Mesendoderm (in vitro differentiated cells): ENCODE measurements around the gene PPT1. TPM values are rescaled to one million over a fixed set of nuclear protein-coding genes. Genes with fewer than 3 reads are reported as not detected.

ENCODE experiments used
- DNase-seq: peaks from one replicate; pipeline ENCODE4 v3.0.0; 2013
- H2AK5ac ChIP-seq: 2 replicates; pipeline ENCODE4 v1.6.1; 2013; ENCODE audit warnings: low read length, inconsistent platforms
- H2BK120ac ChIP-seq: 2 replicates; pipeline ENCODE4 v1.6.1; 2013; ENCODE audit warnings: low read depth, mild to moderate bottlenecking, low read length, moderate library complexity, mixed read lengths
- H2BK15ac ChIP-seq: replicated peaks from 2 replicates; pipeline ENCODE4 v1.6.1; 2013; ENCODE audit warnings: low read depth, mild to moderate bottlenecking, moderate library complexity
- H2BK5ac ChIP-seq: 2 replicates; pipeline ENCODE4 v1.6.1; 2013; ENCODE audit warnings: low read length, inconsistent platforms
- H3K18ac ChIP-seq: 2 replicates; pipeline ENCODE4 v1.6.1; 2013; ENCODE audit warnings: mild to moderate bottlenecking, low read length, mixed read lengths
- H3K23ac ChIP-seq: one replicate; pipeline ENCODE4 v1.6.1; 2013; ENCODE audit warnings: low read length
- H3K27ac ChIP-seq: 2 replicates; pipeline ENCODE4 v1.5.1; 2013; ENCODE audit warnings: low read depth, mild to moderate bottlenecking, inconsistent platforms, low read length, moderate library complexity
- H3K27me3 ChIP-seq: 2 replicates; pipeline ENCODE4 v1.6.1; 2013; ENCODE audit warnings: low read length, control low read depth, mild to moderate bottlenecking, inconsistent platforms; ENCODE audit not compliant: insufficient read depth, poor library complexity
- H3K36me3 ChIP-seq: 2 replicates; pipeline ENCODE4 v1.6.1; 2013; ENCODE audit warnings: low read length, inconsistent platforms; ENCODE audit not compliant: control insufficient read depth, insufficient read depth
- H3K4ac ChIP-seq: one replicate; pipeline ENCODE4 v1.6.1; 2013; ENCODE audit warnings: low read depth, mild to moderate bottlenecking, low read length, moderate library complexity
- H3K4me1 ChIP-seq: 2 replicates; pipeline ENCODE4 v1.6.1; 2013; ENCODE audit warnings: low read depth, low read length, inconsistent platforms; ENCODE audit not compliant: control insufficient read depth
- H3K4me2 ChIP-seq: 2 replicates; pipeline ENCODE4 v1.6.1; 2013; ENCODE audit warnings: low read length
- H3K4me3 ChIP-seq: 2 replicates; pipeline ENCODE4 v1.5.1; 2013; ENCODE audit warnings: mild to moderate bottlenecking, low read length
- H3K56ac ChIP-seq: one replicate; pipeline ENCODE4 v1.6.1; 2013; ENCODE audit warnings: low read length
- H3K79me1 ChIP-seq: 2 replicates; pipeline ENCODE4 v1.6.1; 2013; ENCODE audit warnings: low read length, inconsistent platforms
- H3K79me2 ChIP-seq: 2 replicates; pipeline ENCODE4 v1.6.1; 2013; ENCODE audit warnings: mild to moderate bottlenecking, low read length; ENCODE audit not compliant: control insufficient read depth, insufficient read depth
- H3K9ac ChIP-seq: 2 replicates; pipeline ENCODE4 v1.6.1; 2013; ENCODE audit warnings: low read length, inconsistent platforms
- H4K5ac ChIP-seq: one replicate; pipeline ENCODE4 v1.6.1; 2013; ENCODE audit warnings: low read length
- H4K8ac ChIP-seq: one replicate; pipeline ENCODE4 v1.6.1; 2013; ENCODE audit warnings: low read depth, mild to moderate bottlenecking, control low read depth, low read length, moderate library complexity
- WGBS: extraction: QIAGEN DNeasy Blood & Tissue Kit; methylation state at CpG from one replicate; pipeline ENCODE4 v1.1.7; 2013; ENCODE audit warnings: low lambda C conversion rate, missing lambda C conversion rate; ENCODE audit not compliant: insufficient coverage; ENCODE audit errors: extremely low coverage; 5-methylcytosine and 5-hydroxymethylcytosine counted together
- polyA plus RNA-seq, 2 experiments: library from polyadenylated mRNA; stranded (reverse); fragments of 200-250 nt; gene quantifications; one replicate each; pipeline ENCODE4 v1.2.3, GENCODE V29; 2013

Gene PPT1
- 153 TPM for polyA plus RNA-seq (2013, experiment 1 of 2)
- 151 TPM for polyA plus RNA-seq (2013, experiment 2 of 2)

DNA sequence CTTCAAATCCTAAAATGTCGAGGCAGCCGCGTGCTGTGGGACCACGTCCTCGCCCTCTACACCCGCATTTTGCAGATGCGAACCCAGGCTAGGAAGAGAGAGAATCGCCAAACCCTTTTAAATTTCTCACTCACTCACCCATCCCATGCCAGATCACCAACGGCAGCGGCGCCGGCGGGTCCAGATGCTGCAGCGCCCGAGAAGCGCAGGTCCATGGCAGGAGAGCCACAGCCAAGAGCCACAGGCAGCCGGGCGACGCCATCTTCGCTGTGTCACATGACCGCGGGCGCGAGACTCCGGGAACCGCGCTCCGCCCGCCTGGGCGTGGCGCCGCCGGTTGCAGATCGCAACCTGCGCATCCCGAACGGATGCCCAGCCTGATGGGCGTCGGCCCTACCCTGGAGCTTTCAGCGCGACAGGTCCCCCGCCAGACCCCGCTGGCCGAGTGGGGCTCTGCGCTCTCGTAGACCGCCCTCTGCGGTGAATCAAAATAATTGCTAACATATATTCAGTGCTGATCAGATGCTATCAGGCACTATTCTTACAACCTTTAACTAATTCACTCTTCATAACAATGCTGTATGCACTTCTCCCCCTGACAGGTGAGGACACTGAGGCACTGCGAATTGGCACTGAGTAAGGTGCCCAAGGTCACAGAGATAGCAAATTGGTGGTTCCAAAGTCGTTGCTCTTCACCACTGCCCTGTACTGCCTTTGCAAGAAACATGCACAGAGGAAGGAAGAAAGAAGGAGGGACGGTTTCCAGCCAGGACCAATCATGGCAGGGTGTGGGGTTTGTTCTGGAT, at the start of gene PPT1:
Gene PPT1 (minus strand): TSS at position 276 of the 806 bp plus-strand sequence. CDS start 14 bp downstream, at position 262.
- H3K27ac ChIP-seq, result no peak within 1 kb of the TSS

GRCh38 chr1:40143891-40144575, 47.0 kb upstream of the PPT1 start:
- Histone ChIP-seq H2BK120ac (no peak overlapping the region), H3K4ac (no peak overlapping the region), H3K9ac (peak overlapping the region; percentile 10), H2BK5ac (no peak overlapping the region), H3K79me2 (no peaks in the 10 kb centered on the region), H3K4me3 (no peak overlapping the region), H3K4me2 (no peak overlapping the region), H4K5ac (no peak overlapping the region), H3K27me3 (peaks cover 3% of the 10 kb centered on the region), H4K8ac (no peak overlapping the region), H3K4me1 (no peaks in the 10 kb centered on the region), H3K36me3 (no peaks in the 10 kb centered on the region), H2AK5ac (no peak overlapping the region), H2BK15ac (no peak overlapping the region), H3K18ac (no peak overlapping the region), H3K79me1 (no peaks in the 10 kb centered on the region), H3K56ac (peak overlapping the region; percentile 30), H3K27ac (no peak overlapping the region), H3K23ac (no peak overlapping the region)
- whole genome bisulfite sequencing, result no CpG with 5 or more reads among the region's 7 CpGs
- peak; percentile 87 for DNase-seq

More for the DNA sequence above, at the start of gene PPT1:
- Histone ChIP-seq H4K5ac (no peak within 1 kb of the TSS), H2BK5ac (no peak within 1 kb of the TSS), H3K4me2 (peak within 1 kb of the TSS; percentile 92), H3K23ac (no peak within 1 kb of the TSS), H3K18ac (no peak within 1 kb of the TSS), H3K9ac (peak within 1 kb of the TSS; percentile 57), H2BK15ac (no peak within 1 kb of the TSS), H3K4me3 (peak within 1 kb of the TSS; percentile 34), H2AK5ac (no peak within 1 kb of the TSS), H3K56ac (peak within 1 kb of the TSS; percentile 74), H3K4ac (peak within 1 kb of the TSS; percentile 20), H2BK120ac (no peak within 1 kb of the TSS), H3K79me2 (peaks cover 9% of the 10 kb centered on the region), H3K27me3 (no peaks in the 10 kb centered on the region), H4K8ac (no peak within 1 kb of the TSS), H3K79me1 (peaks cover 15% of the 10 kb centered on the region), H3K4me1 (no peaks in the 10 kb centered on the region), H3K36me3 (no peaks in the 10 kb centered on the region)
- WGBS, result no CpG with 5 or more reads among the region's 51 CpGs
- DNase-seq, result peak; percentile 84

DNA sequence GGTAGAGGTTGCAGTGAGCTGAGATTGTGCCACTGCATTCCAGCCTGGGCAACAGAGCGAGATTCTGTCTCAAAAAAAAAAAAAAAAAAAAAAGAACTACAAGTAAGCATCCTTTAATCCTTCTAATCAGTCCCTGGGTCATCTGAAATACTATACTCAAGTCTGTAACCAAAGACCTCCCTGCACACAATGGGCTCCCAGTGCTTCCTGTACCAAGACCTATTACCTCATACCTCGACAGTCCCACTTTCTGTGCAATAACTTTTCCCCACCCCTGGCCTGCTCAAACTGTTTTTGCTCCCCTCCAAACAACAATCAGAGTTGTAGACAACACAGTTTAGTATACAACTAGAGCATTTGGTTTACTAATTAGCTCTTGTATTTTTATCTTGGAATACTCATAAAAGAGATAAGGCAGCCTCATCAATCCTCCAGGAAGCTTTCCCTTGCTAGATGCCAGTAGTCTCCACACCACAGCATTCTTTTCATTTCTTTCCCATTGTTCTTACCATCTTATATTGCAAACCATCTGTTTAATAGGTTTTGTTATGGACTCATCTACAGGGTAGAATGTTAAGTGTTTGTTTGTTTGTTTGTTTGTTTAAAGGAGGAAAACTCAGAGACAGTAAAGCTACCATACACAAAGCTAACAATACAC, 45.0 kb upstream of the PPT1 start:
- DNase-seq, result peak; percentile 34
- Histone ChIP-seq H3K4me3 (no peak overlapping the region), H2AK5ac (no peak overlapping the region), H4K5ac (no peak overlapping the region), H3K9ac (no peak overlapping the region), H2BK120ac (no peak overlapping the region), H3K18ac (no peak overlapping the region), H3K79me1 (no peaks in the 10 kb centered on the region), H3K23ac (no peak overlapping the region), H3K4ac (no peak overlapping the region), H3K36me3 (no peaks in the 10 kb centered on the region), H3K56ac (no peak overlapping the region), H4K8ac (no peak overlapping the region), H3K4me1 (no peaks in the 10 kb centered on the region), H2BK15ac (no peak overlapping the region), H2BK5ac (no peak overlapping the region), H3K79me2 (no peaks in the 10 kb centered on the region), H3K27ac (no peak overlapping the region), H3K27me3 (peaks cover 2% of the 10 kb centered on the region), H3K4me2 (no peak overlapping the region)
- WGBS, result no CpG with 5 or more reads among the region's 2 CpGs

DNA sequence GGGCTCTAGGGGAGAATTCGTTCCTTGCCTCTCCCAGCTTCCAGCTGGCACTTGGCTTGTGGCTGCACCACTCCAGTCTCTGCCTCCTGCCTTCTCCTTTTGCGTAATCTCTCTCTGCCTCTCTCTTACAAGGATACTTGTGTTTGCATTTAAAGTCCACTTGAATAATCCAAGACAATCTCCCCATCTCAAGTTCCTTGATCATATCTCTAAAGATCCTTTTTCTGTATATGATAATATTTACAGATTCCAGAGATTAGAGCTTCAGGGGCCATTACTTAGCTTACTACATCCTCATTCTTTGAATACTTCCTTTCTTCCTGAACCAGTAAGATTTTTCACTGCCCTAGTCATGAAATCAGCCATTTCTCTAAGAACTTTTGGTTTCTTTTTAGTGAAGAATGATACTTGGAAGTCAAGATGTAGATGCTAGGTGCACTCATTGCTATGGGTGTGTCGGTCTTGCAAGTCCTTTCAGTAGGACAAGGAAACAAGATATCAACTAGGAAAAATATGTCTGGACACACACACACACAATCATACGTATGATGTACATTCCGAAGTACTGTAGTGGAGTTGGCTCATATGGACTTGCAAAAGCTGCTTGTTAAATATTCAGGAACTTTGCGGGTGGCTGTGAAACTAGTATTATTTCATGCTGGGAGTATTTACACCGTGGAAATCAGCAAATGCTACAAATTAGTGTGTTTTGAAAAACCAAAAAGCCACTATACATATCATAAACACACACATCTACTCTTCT, 43.3 kb upstream of the PPT1 start:
- no CpG with 5 or more reads among the region's 7 CpGs for WGBS
- peaks cover 2% of the 10 kb centered on the region for H3K27me3 ChIP-seq

DNA sequence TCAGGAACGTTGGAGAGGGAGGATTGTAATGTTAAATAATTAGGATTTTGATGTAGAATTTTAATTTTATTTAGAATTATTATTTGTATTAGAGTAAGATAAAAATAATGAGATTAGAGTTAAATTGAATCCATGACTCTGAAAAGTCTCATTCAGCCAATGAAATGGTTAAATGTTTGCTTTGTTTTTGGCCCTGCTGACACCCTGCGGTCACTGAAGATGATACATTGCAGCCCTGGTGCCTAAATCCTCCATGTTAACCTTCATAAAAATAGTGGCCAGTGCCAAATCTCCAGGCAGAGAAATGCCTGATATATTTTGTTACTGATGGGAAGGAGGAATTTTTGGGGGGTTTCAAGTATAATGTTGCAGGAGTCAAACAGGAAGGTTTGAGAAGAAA, 36.8 kb upstream of the PPT1 start:
- Histone ChIP-seq H2BK15ac (no peak overlapping the region), H3K27me3 (no peaks in the 10 kb centered on the region), H3K9ac (no peak overlapping the region), H3K4me1 (no peaks in the 10 kb centered on the region), H3K36me3 (no peaks in the 10 kb centered on the region), H3K27ac (no peak overlapping the region), H4K8ac (no peak overlapping the region), H2BK5ac (no peak overlapping the region), H3K4me3 (no peak overlapping the region), H4K5ac (no peak overlapping the region), H3K23ac (no peak overlapping the region), H3K4me2 (no peak overlapping the region), H2AK5ac (no peak overlapping the region), H3K4ac (no peak overlapping the region), H2BK120ac (no peak overlapping the region), H3K56ac (no peak overlapping the region), H3K79me1 (no peaks in the 10 kb centered on the region), H3K18ac (no peak overlapping the region), H3K79me2 (no peaks in the 10 kb centered on the region)
- WGBS, result 100% methylated on average over 1 of the region's 2 CpGs
- no peak for DNase-seq

More for the DNA sequence above, 43.3 kb upstream of the PPT1 start:
- H4K8ac ChIP-seq, result no peak overlapping the region
- H3K36me3 ChIP-seq, result no peaks in the 10 kb centered on the region
- H3K4me3 ChIP-seq, result no peak overlapping the region
- H3K56ac ChIP-seq, result no peak overlapping the region
- no peak overlapping the region for H2BK15ac ChIP-seq
- H3K9ac ChIP-seq, result no peak overlapping the region
- H3K27ac ChIP-seq, result no peak overlapping the region
- no peak overlapping the region for H3K4me2 ChIP-seq
- no peak overlapping the region for H2AK5ac ChIP-seq
- DNase-seq, result peak; percentile 45
- no peaks in the 10 kb centered on the region for H3K79me1 ChIP-seq
- no peak overlapping the region for H3K23ac ChIP-seq
- H2BK5ac ChIP-seq, result no peak overlapping the region
- no peaks in the 10 kb centered on the region for H3K4me1 ChIP-seq
- no peak overlapping the region for H2BK120ac ChIP-seq
- no peaks in the 10 kb centered on the region for H3K79me2 ChIP-seq
- H4K5ac ChIP-seq, result no peak overlapping the region
- no peak overlapping the region for H3K18ac ChIP-seq
- no peak overlapping the region for H3K4ac ChIP-seq
